GM12878 (cell line): Measurements from ENCODE around the gene AGAP1. TPM values are rescaled to one million over a fixed set of nuclear protein-coding genes. Genes with fewer than 3 reads are reported as not detected.

Experiments
- ATAC-seq: fragments of 200-7000 bp; cut with Tn5 transposase; 3 replicates; pipeline ENCODE4 v1.9.1; 2020; ENCODE audit warnings: mild to moderate bottlenecking, moderate library complexity
- BruUV-seq: library from RNA; stranded (reverse); fragments of 400-500 nt; replicated peaks from 2 replicates; lab custom pipeline; 2021; lab: Mats Ljungman, UMichigan
- CTCF ChIA-PET: fragments of 300-600 bp; sonication (Branson Sonifier 250); formaldehyde crosslinking; extraction: SDS; loops from one replicate; lab custom pipeline; 2021; ENCODE audit warnings: inconsistent platforms; lab: Yijun Ruan, JAX
- POLR2A ChIA-PET: fragments of 350-600 bp; formaldehyde crosslinking; extraction: SDS; loops from one replicate; lab custom pipeline; 2021; ENCODE audit warnings: inconsistent platforms; lab: Charles Lee
- RAD21 ChIA-PET: fragments of 300-600 bp; sonication (Branson Sonifier 250); formaldehyde crosslinking; loops from one replicate; lab custom pipeline; 2023; ENCODE audit warnings: antibody characterized with exemption; ENCODE audit not compliant: unreplicated experiment; lab: Charles Lee
- SMC1A ChIA-PET: fragments of 300-600 bp; sonication (Branson Sonifier 250); formaldehyde crosslinking; loops from one replicate; lab custom pipeline; 2023; ENCODE audit not compliant: unreplicated experiment, uncharacterized antibody; lab: Charles Lee
- DNase-seq: peaks from one replicate; pipeline ENCODE4 v3.0.0-alpha.2; 2011; ENCODE audit warnings: low read depth, low spot score
- FAIRE-seq: peaks from 3 replicates; lab custom pipeline; 2011; peaks lifted over from hg19 to GRCh38; lab: Jason Lieb, UNC
- H2AFZ ChIP-seq: 2 replicates; pipeline ENCODE4 v1.6.0; 2011; ENCODE audit warnings: low read depth, low read length, control low read depth; ENCODE audit not compliant: control insufficient read depth
- H3K27ac ChIP-seq: 2 replicates; pipeline ENCODE4 v1.5.1; 2011; ENCODE audit warnings: control low read depth; ENCODE audit not compliant: control insufficient read depth, insufficient read depth
- H3K27me3 ChIP-seq, 2 experiments: replicated peaks in 1 of 2; 2 replicates each; pipeline versions ENCODE4 v1.6.0 to v1.6.1; 2011; ENCODE audit warnings: low read length in 1 of 2; ENCODE audit not compliant: control insufficient read depth in 2 of 2, insufficient read depth in 2 of 2
- H3K36me3 ChIP-seq, 2 experiments: 2 replicates each; pipeline ENCODE4 v1.5.1; 2011; ENCODE audit warnings: low read length in 1 of 2; ENCODE audit not compliant: control insufficient read depth in 2 of 2, insufficient read depth in 2 of 2
- H3K4me1 ChIP-seq: 2 replicates; pipeline ENCODE4 v1.6.1; 2011; ENCODE audit warnings: mild to moderate bottlenecking, low read length, moderate library complexity, mixed read lengths; ENCODE audit not compliant: control insufficient read depth, insufficient read depth
- H3K4me2 ChIP-seq: 2 replicates; pipeline ENCODE4 v1.6.0; 2011; ENCODE audit warnings: control low read depth; ENCODE audit not compliant: control insufficient read depth, insufficient read depth
- H3K4me3 ChIP-seq: fragments of 200-600 bp; sonication (generic); 2 replicates; pipeline ENCODE4 v1.5.1; 2016
- H3K79me2 ChIP-seq: 2 replicates; pipeline ENCODE4 v1.6.0; 2011; ENCODE audit warnings: low read length; ENCODE audit not compliant: control insufficient read depth, insufficient read depth
- H3K9ac ChIP-seq: 2 replicates; pipeline ENCODE4 v1.8.0; 2011; ENCODE audit warnings: low read length, control low read depth, mixed read lengths; ENCODE audit not compliant: control insufficient read depth, insufficient read depth
- H3K9me3 ChIP-seq: replicated peaks from 3 replicates; pipeline ENCODE4 v1.5.1; 2011; ENCODE audit warnings: mild to moderate bottlenecking, low read length; ENCODE audit not compliant: control insufficient read depth, insufficient read depth
- H4K20me1 ChIP-seq: 2 replicates; pipeline ENCODE4 v1.6.0; 2011; ENCODE audit not compliant: control insufficient read depth, insufficient read depth
- BCL11A ChIP-seq: IDR thresholded peaks from 2 replicates; pipeline ENCODE4 v1.6.1; 2011; ENCODE audit warnings: low read depth, low read length
- FOS ChIP-seq: IDR thresholded peaks from 3 replicates; pipeline ENCODE4 v1.6.1; 2011; ENCODE audit warnings: borderline replicate concordance; ENCODE audit not compliant: insufficient read length; ENCODE audit errors: extremely low read depth
- GABPA ChIP-seq: IDR thresholded peaks from 2 replicates; pipeline ENCODE4 v1.6.1; 2014; ENCODE audit warnings: antibody characterized with exemption, low read depth, mild to moderate bottlenecking, inconsistent platforms
- IKZF1 ChIP-seq: fragments of 450-650 bp; conservative IDR thresholded peaks from 2 replicates; pipeline ENCODE4 v1.6.1; 2017; ENCODE audit warnings: antibody characterized with exemption, mild to moderate bottlenecking
- LARP7 ChIP-seq: fragments of 450-650 bp; IDR thresholded peaks from 2 replicates; pipeline ENCODE4 v1.6.1; 2017; ENCODE audit warnings: mild to moderate bottlenecking
- MTA3 ChIP-seq: IDR thresholded peaks from 2 replicates; pipeline ENCODE4 v1.6.1; 2012; ENCODE audit warnings: low read length, inconsistent platforms, borderline replicate concordance
- NFXL1 ChIP-seq: fragments of 450-650 bp; IDR thresholded peaks from 2 replicates; pipeline ENCODE4 v1.6.1; 2017; ENCODE audit warnings: antibody characterized with exemption, mild to moderate bottlenecking, borderline replicate concordance
- POU2F2 ChIP-seq: IDR thresholded peaks from 3 replicates; pipeline ENCODE4 v1.6.1; 2011; ENCODE audit warnings: low read depth, mild to moderate bottlenecking, low read length, borderline replicate concordance
- SPI1 ChIP-seq: IDR thresholded peaks from 2 replicates; pipeline ENCODE4 v1.6.1; 2011; ENCODE audit warnings: low read depth, mild to moderate bottlenecking, low read length, moderate library complexity, borderline replicate concordance; ENCODE audit not compliant: insufficient read depth
- SUPT20H ChIP-seq: IDR thresholded peaks from 2 replicates; pipeline ENCODE4 v1.6.1; 2011; ENCODE audit warnings: low read depth, mild to moderate bottlenecking, low read length, moderate library complexity, borderline replicate concordance; ENCODE audit not compliant: control insufficient read depth
- TCF12 ChIP-seq: IDR thresholded peaks from 2 replicates; pipeline ENCODE4 v1.6.1; 2011; ENCODE audit warnings: low read depth, mild to moderate bottlenecking, low read length
- TCF3 ChIP-seq: IDR thresholded peaks from 2 replicates; pipeline ENCODE4 v1.6.1; 2012; ENCODE audit warnings: low read depth, mild to moderate bottlenecking, low read length, borderline replicate concordance; ENCODE audit not compliant: insufficient read depth
- ZNF384 ChIP-seq: IDR thresholded peaks from 2 replicates; pipeline ENCODE4 v1.6.1; 2012; ENCODE audit warnings: low read depth, mild to moderate bottlenecking, low read length, improper control_type of control experiment, borderline replicate concordance
- WGBS: methylation state at CpG from one replicate; pipeline ENCODE4 v1.1.6; 2016; ENCODE audit warnings: low lambda C conversion rate; ENCODE audit not compliant: insufficient replicate concordance, insufficient coverage; ENCODE audit errors: missing lambda C conversion rate; 5-methylcytosine and 5-hydroxymethylcytosine counted together
- in situ Hi-C: fragments of 300-500 bp; cut with MboI; formaldehyde crosslinking; loops from 9 replicates; pipeline ENCODE4 v1.14.3; 2018; ENCODE audit warnings: mixed read lengths
- intact Hi-C: fragments of 100-400 bp; cut with micrococcal nuclease; formaldehyde crosslinking; loops from one replicate; pipeline ENCODE4 v1.14.2; 2022; ENCODE audit not compliant: unreplicated experiment
- polyA plus RNA-seq, 11 experiments: library from polyadenylated mRNA; depleted of rRNA in 4 of 11; unstranded in 6 of 11; stranded (reverse) in 5 of 11; fragments of >200 nt; fragmentation: Nextera tagmentation in 4 of 11; fragmentation: Illumina TruSeq in 1 of 11; extraction: Ambion mirVana in 4 of 11; extraction: Trizol in 1 of 11; gene quantifications; 1 replicate in 1 of 11; 2 replicates in 10 of 11; pipeline versions ENCODE4 v1.2.1 to v1.2.3, GENCODE V29; 2011 to 2016; ENCODE audit warnings: inconsistent platforms in 2 of 11, missing spikeins in 2 of 11, low read depth in 1 of 11
- total RNA-seq, 4 experiments: library from RNA; depleted of rRNA in 3 of 4; stranded (reverse); fragments of >200 nt in 3 of 4; fragmentation: Illumina TruSeq in 1 of 4; extraction: Trizol in 1 of 4; gene quantifications; 2 replicates each; pipeline versions ENCODE4 v1.2.1 to v1.2.3, GENCODE V29; 2013 to 2021
- TF ChIP-seq, protein P1 (sequence below): IDR thresholded peaks from 2 replicates; pipeline ENCODE4 v1.6.1; 2012; ENCODE audit warnings: low read length, inconsistent platforms
- TF ChIP-seq, protein P2 (sequence below): fragments of 450-650 bp; IDR thresholded peaks from 2 replicates; pipeline ENCODE4 v1.6.1; 2017; ENCODE audit warnings: low read depth, mild to moderate bottlenecking, moderate library complexity
- TF ChIP-seq, protein P3 (sequence below): IDR thresholded peaks from 2 replicates; pipeline ENCODE4 v1.6.1; 2011; ENCODE audit warnings: borderline replicate concordance, low read depth, mild to moderate bottlenecking, moderate library complexity, low read length; ENCODE audit not compliant: insufficient read depth, poor library complexity, severe bottlenecking

Gene AGAP1
- total and polyA plus RNA-seq, 10 of the 15 experiments (the other 5 are each of a cell fraction or from before 2014, with no cell fraction given): 0.05 to 0.15 (median 0.06) TPM; not detected in 7

GRCh38 chr2:236095504-236095903, 601.7 kb downstream of the AGAP1 start (continued):
- TF ChIP-seq, protein P1, sequence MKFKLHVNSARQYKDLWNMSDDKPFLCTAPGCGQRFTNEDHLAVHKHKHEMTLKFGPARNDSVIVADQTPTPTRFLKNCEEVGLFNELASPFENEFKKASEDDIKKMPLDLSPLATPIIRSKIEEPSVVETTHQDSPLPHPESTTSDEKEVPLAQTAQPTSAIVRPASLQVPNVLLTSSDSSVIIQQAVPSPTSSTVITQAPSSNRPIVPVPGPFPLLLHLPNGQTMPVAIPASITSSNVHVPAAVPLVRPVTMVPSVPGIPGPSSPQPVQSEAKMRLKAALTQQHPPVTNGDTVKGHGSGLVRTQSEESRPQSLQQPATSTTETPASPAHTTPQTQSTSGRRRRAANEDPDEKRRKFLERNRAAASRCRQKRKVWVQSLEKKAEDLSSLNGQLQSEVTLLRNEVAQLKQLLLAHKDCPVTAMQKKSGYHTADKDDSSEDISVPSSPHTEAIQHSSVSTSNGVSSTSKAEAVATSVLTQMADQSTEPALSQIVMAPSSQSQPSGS: no peak
- TF ChIP-seq MTA3: no peak

GRCh38 chr2:236101311-236101950, 607.6 kb downstream of the AGAP1 start:
- no peaks in the 10 kb centered on the region; a peak in 1 of 4 replicates for H3K27me3 ChIP-seq
- no peak overlapping the region for H3K27ac ChIP-seq
- no peak overlapping the region for H3K4me2 ChIP-seq
- no peaks in the 10 kb centered on the region for H4K20me1 ChIP-seq
- H3K36me3 ChIP-seq: no peaks in the 10 kb centered on the region
- intact Hi-C loops: no loop called here
- H3K4me3 ChIP-seq: no peak overlapping the region
- ChIA-PET RAD21 (no interaction called here), POLR2A (no interaction called here), SMC1A (no interaction called here)
- DNase-seq: no peak
- no TSS peak for BruUV-seq
- H3K79me2 ChIP-seq: no peaks in the 10 kb centered on the region
- H3K9ac ChIP-seq: no peak overlapping the region
- TF ChIP-seq SPI1 (no peak), TCF12 (no peak), BCL11A (no peak), FOS (no peak), NFXL1 (no peak), IKZF1 (no peak), GABPA (no peak), TCF3 (no peak), LARP7 (no peak), ZNF384 (no peak), POU2F2 (no peak), SUPT20H (no peak)
- TF ChIP-seq, protein P2, sequence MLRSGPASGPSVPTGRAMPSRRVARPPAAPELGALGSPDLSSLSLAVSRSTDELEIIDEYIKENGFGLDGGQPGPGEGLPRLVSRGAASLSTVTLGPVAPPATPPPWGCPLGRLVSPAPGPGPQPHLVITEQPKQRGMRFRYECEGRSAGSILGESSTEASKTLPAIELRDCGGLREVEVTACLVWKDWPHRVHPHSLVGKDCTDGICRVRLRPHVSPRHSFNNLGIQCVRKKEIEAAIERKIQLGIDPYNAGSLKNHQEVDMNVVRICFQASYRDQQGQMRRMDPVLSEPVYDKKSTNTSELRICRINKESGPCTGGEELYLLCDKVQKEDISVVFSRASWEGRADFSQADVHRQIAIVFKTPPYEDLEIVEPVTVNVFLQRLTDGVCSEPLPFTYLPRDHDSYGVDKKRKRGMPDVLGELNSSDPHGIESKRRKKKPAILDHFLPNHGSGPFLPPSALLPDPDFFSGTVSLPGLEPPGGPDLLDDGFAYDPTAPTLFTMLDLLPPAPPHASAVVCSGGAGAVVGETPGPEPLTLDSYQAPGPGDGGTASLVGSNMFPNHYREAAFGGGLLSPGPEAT: no peak
- TF ChIP-seq, protein P3, sequence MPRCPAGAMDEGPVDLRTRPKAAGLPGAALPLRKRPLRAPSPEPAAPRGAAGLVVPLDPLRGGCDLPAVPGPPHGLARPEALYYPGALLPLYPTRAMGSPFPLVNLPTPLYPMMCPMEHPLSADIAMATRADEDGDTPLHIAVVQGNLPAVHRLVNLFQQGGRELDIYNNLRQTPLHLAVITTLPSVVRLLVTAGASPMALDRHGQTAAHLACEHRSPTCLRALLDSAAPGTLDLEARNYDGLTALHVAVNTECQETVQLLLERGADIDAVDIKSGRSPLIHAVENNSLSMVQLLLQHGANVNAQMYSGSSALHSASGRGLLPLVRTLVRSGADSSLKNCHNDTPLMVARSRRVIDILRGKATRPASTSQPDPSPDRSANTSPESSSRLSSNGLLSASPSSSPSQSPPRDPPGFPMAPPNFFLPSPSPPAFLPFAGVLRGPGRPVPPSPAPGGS: no peak
- TF ChIP-seq, all 136 proteins: peak for 0
- CTCF ChIA-PET: no interaction called here
- no peaks in the 10 kb centered on the region for H3K4me1 ChIP-seq
- in situ Hi-C loops: no loop called here
- whole genome bisulfite sequencing: 64% methylated on average over 29 of the region's 29 CpGs
- no peak for FAIRE-seq
- no peaks in the 10 kb centered on the region for H3K9me3 ChIP-seq
- H2AFZ ChIP-seq: no peak overlapping the region
- no peak for ATAC-seq
